ENCODE results near the gene IL13.
A peak's percentile ranks its signal among the peaks of the same experiment; 100 is the strongest.
"Not testable (repeated sequence)": the region's sequence is repeated elsewhere in the genome, so short reads cannot be mapped to it uniquely, and the experiment has no call there.

IL13 gene

DNA sequence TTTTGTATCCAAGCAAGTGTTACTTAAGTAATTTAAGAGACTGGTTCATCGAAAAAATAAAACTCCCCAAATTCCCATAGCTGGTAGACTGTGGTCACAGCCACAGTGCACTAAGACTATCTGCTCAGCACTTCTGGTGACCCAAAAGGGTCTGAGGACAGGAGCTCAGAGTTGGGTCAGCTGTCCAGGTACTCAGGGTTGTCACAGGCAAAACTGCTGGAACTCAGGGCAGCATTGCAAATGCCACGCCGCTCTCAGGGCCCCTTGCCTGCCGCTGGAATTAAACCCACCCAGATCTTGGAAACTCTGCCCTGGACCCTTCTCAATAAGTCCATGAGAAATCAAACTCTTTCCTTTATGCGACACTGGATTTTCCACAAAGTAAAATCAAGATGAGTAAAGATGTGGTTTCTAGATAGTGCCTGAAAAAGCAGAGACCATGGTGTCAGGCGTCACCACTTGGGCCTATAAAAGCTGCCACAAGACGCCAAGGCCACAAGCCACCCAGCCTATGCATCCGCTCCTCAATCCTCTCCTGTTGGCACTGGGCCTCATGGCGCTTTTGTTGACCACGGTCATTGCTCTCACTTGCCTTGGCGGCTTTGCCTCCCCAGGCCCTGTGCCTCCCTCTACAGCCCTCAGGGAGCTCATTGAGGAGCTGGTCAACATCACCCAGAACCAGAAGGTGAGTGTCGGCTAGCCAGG, at the start of gene IL13:
Gene IL13 (plus strand): TSS at position 498 of the 705 bp plus-strand sequence. CDS start 14 bp downstream, at position 512.
- no peak for DNase-seq

DNA sequence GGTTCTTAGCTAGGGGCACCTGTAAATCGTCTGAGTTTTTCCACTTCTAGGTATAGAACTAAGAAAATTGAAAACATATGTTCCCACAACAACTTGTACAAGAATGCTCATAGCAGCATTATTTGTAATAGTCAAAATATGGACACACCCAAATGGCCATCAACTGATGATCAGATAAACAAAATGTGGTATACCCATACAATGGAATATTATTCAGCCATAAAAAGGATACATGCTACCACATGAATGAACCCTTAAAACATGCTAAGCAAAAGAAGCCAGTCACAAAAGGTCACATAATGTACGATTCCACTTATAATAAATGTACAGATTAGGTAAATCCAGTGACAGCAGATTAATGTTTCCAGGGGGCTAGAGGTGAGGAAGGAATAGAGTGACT, 46.0 kb upstream of the IL13 start:
- DNase-seq: no peak

DNA sequence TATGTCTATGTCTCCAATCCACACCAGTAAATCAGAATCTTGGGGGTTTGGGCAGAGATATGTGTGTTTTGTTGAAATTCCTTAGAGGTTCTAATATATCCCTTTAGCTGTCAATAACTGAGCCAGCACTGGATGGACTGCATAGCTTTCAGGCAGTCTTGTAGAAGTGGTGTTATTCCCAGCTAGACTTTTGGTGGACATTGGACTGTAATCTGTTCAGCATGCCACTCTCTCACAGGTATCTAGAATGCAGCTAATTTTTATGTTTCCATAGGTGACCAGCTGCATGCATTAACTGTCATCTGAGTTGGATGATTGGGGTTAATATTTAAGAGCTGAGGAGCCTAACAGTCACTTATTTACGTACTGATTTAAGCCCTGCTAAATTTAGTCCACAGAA, 45.1 kb upstream of the IL13 start:
- no peak for DNase-seq

DNA sequence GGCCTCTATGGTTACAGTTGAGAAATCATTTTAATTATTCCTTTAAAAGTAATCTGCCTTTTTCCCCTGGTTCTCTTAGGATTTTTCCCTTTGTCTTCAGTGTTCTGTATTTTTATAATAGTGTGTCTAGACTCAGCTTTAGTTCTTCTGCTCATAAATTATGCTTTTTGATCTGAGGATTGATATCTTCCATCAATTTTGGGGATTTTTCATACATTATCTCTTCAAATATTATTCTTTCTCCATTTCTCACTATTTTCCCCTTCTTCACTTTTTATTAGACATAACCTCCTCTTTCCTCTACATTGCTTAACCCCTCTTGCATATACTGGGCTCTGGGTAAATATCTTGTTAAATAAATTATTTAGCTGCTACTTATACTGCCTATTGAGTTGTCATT, 36.3 kb upstream of the IL13 start:
- DNase-seq: no peak

DNA sequence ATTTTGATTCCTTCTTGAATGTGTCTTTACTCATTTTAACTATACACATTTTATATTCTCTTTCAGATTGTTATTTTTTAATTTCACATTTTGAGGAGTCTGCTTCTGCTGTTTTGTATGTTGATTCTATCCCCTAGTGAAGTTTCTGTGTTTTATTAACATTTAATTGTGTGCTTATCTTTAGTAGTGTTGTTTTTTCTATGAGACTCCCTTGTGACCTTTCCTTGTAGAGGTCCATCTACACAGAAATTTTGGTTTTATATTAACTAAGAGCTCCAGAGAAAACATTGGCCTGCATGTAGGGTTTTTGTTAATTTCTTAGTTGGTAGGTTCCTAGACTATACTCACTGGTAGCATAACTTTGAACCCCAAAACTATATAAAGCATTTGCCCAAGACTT, 35.4 kb upstream of the IL13 start:
- no peak for DNase-seq

DNA sequence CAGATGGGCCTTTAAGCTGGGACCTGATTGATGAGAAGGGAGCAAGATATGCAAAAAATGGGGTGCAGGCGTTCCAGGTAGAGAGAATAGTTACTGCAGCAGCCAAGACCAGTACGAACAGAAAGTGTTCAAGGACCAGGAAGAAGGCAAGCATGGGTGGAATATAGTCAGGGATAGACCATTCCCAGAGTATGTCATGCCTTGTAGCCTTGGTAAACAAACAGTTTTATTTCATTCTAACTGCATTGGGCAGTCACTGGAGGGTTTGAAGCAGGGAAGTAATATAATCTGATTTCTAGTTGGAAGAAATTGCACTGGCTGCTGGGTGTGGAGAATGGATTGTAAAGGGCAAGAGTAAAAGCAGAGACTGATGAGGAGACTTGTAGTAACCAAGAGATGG, 30.5 kb upstream of the IL13 start:
- no peak for DNase-seq

DNA sequence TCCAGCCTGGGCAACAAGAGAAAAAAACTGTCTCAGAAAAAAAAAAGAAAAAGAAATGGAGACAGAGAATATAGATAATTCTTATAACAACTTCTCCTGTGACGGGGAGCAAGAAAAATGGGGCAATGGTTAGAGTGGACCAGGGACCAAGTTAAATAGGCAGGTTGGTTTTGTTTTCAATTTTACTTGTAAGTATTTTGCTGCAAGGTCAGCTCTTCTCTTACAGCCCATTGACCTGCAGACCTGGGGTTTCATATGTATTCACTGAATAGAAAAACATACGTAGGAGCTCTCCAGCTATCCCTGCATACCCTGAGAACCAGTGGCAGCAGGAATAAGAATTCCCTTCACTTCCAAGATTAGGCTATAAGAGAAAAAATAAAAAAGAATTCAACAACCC, 29.2 kb upstream of the IL13 start:
- no peak for DNase-seq

DNA sequence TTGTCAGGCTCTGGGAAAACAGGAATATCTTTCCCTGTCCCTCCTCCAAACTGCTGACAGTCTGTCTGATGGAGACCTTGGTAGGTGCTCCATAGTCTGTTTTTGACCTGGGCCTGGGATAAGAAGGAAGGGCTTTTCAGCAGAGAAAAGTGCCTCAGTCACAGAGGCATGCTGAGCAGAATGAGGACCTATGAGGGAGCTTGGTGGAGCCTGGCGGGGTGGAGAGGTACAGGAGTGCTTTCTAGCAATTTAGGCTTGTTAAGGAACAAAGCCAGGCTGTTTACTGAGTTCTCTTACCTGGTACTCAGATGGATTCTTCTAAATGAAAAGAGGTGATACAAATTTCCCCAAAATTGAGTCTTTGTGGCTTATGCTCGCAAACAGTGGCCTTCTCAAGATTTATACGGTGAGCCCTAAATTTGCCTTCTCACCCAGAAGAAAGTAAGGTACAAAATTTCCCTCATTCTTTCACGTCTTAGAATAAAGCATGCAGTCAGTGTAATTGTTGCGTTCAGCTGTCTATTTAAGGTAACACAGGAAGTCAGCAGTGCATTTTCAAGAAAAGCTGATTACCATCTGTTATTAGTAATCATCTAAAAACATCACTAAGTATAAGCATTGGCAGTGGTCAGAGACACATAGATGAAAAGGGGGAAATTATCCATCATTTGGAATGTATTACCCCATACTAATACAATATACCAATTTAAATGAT, 28.6 kb upstream of the IL13 start:
- DNase-seq: no peak

DNA sequence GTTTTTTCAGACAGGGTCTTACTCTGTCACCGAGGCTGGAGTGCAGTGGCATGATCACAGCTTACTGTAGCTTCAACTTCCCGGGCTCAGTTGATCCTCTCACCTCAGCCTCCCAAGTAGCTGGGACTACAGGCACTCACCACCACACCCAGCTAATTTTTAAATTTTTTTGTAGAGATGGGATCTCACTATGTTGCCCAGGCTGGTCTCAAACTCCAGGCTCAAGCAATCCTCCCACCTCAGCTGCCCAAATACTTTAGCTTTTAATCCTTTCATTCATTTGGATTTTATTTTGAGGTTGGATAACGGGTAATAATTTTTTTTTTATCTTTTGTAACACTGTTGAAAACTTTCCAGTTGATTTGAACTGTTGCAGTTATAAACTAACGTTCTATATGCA, 24.4 kb upstream of the IL13 start:
- not testable (repeated sequence) for DNase-seq

DNA sequence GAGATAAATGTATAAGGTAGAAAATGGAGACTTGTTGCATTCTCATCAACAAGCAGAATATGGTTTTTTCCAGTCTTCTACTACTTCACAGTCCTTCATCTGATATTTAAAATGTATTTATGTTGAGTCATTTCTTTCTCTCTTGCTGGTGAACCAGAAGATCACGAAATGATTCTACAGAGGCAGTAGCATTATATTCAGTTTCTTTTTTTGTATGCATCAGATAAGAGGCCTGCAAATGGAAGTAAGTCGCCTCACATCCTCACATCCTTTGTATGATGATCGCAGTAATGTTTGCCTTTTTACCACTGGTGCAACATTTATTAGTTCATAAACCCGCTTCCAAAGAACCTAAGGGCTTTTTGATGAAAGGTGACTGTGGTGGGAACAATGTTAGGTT, 22.1 kb upstream of the IL13 start:
- no peak for DNase-seq

DNA sequence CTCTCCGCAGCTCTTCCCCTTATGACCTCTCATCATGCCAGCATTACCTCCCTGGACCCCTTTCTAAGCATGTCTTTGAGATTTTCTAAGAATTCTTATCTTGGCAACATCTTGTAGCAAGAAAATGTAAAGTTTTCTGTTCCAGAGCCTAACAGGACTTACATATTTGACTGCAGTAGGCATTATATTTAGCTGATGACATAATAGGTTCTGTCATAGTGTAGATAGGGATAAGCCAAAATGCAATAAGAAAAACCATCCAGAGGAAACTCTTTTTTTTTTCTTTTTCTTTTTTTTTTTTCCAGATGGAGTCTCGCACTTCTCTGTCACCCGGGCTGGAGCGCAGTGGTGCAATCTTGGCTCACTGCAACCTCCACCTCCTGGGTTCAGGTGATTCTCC, 20.7 kb upstream of the IL13 start:
- DNase-seq: no peak

DNA sequence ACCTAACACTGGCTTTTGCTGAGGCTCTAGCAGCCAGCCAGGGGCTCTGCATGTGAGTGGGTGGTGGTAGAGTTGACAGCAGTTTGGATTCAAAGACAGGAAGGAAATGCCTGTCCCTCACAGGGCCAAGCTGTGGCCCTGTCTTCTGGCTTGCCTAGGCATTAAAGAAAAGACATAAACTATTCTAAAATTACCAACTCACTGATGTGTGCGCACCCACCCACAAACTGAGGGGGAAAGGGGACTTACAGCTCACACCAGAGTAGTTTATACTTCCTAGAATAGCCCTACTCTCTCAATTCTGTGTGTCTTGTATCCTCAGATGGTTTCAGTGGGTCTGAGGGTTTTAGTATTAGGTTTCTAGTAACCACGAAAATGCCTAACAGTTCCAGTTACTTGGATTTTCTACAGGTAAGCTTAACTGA, 18.3 kb upstream of the IL13 start:
- no peak for DNase-seq

DNA sequence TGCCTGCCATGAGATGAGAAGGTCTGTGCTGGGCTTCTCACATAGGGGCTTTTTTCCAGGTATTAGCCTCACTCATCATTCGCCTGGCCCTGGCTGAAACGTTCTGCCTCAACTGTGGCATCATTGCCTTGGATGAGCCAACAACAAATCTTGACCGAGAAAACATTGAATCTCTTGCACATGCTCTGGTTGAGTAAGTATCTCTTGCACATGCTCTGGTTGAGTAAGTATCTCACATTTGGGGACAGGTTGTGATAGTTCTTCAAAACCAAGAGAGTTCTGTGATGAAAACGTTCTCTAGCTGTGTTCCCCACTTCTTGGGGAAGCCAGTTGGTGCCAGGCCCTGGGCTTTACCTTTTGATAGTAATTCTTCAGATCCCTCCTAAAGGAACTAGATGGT, 17.4 kb upstream of the IL13 start:
- no peak for DNase-seq

DNA sequence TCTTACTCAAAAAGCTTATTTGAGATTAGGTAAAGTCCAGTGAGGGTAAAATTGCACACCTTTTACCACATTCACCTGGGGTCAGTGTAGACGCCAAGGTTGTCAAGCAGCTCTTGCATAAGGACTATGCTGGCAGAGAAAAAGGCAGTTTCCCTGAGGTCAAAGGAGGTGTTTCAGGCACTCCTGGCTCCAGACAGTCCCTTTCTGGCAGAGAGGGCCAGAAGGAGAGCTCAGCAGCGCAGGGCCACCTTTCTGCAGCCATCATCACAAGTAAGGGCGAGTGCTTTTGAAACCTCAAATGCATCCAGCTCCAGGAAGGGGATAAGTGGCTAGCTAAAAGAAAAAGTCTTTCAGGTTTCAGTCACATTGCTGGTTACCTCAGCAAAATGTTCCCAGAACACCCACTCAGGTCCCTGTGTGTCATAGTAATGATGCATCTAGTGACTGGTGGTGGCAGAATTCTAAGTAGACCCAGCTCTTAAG, 16.7 kb upstream of the IL13 start:
- DNase-seq: no peak

DNA sequence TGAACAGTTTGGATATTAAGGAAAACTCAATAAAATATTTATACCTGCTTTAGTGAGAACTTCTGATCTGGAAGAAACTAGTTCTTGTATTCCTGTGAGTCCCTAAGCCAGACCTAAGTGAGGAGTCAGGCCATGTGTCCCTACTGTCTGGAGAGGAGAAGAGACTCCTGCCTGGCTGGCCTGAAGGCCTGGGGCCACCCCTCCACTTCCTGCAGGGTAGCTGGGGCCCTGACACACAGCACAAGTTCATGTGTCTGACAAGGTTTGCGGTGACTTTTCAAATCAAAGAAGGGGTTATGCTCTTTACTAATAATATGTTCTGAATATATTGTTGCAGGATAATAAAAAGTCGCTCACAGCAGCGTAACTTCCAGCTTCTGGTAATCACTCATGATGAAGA, 16.1 kb upstream of the IL13 start:
- DNase-seq: no peak

DNA sequence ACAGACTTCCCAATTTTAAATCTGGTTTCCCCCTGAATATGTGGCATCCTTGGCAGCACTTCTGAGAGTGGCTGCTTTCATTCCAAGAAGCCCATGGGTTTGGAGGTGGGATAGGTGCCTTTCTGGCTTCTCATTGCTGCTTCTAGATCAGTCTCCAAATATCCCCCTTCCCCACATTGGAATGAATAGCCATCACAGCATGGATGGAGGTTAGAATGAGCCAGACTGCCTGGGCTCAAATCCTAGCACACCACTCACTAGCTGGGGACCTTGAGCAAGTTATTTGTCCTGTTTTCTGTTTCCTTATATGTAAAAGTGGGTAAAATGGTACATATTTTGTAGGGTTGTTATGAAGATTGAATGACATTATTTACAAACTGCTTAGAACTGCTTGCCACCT, 13.8 kb upstream of the IL13 start:
- DNase-seq: no peak

DNA sequence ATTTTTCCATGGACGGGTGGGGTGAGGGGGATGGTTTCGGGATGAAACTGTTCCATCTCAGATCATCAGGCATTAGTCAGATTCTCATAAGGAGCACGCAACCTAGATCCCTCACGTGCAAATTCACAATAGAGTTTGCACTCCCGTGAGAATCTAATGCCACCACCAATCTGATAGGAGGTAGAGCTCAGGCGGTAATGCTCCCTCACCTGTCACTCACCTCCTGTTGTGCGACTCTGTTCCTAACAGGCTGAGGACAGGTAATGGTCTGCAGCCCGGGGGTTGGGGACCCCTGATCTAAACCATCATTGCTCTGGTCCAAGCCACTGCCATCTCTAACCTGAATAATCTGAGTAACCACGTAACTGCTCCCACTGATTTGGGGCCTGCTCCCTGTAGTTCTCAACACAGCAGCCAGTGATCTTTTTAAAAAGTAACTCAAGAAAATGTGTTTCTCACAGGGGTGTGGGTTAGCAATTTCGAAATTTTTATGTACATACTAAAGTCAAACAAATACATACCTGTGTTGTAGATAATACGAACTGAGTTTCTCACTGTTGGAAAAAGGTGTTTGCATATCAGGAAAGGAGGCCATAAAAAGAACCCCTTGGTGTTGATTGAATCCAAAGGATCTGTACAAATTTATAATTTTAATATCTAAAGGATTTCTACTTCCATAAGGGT, 11.2 kb upstream of the IL13 start:
- no peak for DNase-seq

DNA sequence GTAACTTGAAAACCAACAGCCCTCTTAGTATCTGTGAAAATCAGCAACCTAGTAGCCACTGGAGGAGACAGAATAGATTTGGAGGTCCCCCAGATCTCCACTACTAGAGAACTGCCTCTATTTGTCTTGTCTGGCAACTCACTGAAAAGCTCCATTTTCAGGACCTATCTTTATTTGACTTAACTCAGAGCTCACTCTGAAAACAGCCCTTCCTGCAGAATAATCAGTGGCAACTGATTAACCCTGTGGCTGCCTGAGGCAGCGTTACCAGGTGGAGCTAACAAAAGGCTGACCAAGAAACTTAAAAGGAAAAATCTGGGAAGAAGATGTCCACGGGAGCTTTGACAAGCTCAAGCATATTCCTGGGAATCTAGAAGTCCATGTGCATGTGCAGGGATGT, 10.5 kb upstream of the IL13 start:
- DNase-seq: no peak

DNA sequence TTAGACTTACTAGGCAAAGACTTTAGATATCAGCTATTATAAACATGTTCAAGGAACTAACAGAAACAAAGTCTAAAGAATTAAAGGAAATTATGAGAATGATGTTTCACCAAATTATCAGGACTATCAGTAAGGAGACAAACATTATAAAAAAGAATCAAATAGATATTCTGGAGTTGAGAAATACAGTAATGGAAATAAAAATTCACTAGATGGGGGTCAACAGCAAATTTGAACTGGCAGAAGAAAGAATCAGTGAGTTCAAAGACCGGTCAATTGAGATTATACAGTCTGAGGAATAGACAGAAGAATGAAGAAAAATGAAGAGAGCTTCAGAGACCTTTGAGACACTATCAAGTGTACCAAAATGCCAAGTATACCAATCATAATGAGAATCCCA, 9.6 kb upstream of the IL13 start:
- no peak for DNase-seq

DNA sequence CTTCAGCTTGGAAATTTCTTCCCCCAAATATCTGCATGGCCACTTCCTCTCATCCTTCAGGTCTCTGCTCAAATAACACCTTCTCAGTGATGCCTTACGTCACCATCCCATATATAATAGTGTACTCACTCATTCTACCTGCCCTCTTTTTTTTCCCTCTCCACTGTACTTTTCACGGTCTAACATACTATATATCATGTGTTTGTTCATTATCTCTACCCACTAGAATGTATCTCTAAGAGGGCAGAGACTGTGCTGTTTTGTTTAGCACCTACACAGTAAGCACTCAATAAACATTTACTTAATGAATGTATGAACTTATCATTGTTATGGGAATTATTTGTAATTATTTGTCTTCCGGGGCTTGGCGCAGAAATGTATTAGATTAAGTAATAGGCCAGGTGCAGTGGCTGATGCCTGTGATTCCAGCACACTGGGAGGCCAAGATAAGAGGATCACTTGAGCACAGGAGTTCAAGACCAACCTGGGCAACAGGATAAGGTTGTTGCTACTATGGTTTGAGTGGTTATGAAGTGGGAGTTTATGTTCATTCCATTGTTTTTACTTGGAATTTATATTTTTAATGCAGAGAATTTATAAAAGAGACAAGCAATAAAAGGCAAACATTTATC, 6.0 kb upstream of the IL13 start:
- DNase-seq: peak; percentile 42

DNA sequence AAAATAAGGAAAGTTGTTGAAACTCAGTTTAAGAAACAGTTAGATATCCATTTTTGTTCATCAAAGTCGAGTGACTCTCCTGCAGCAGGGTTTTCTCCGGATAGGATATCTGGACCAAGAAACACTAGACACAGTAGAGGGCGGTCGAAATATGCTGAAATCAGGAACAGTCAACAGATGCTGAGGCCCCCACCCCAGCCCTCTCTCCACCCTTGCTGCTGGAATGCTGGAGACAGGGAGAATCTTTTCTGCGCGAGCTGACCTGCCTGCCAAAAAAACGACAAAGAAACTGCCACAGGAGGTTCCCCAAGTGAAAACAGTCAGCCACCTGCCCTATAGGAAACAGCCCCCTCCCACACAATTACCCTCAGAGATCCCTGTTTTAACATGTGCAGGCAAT, 4.3 kb upstream of the IL13 start:
- no peak for DNase-seq

DNA sequence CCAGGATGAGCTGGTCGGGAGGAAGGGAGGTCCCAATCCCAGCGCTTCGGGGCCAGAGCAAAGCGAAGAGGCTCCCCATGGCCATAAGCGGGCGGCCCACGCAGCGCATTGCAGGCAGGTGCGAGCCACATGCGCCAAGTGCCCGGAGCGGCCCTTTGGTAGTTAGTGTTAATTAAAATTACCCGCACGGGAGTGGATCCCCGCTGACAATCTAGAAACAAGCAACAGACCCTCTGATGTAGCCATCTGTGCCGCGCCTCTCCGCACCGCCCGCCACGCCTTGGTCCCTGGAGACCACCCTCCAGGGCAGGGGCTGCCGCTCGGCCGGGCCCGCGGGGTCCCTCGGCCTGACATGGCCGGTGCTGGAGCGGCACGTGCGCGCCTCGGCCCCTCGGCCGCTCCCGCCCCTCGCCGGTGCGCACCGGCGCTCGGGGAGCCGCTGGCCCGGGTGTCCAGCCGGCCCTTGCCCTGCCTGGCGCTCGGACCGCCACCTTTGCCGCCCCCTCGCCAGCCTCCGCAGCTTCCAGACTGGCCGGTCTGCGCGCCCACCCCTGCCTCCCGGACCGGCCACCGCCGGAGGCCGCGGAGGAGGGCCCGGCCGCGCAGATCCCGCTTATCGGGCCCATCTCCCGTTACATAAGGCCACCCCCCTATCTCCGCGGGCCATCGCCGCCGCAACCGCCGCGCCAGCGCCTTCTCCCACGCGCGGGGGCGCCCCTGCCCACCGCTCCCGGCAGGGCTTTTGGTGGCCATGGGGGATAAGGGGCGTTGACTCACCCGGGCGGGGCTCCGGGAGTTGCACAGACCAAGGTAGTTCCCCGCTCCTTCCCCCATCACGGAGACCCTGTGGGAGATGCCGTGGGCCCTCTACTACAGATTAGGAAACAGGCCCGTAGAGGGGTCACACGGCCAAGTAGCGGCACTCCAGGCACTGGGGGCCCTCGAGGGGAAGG, 1.9 kb upstream of the IL13 start:
- no peak for DNase-seq
